ENCODE measurements around the gene TRAF3IP3. TPM values are rescaled to one million over a fixed set of nuclear protein-coding genes. Genes with fewer than 3 reads are reported as not detected.

TRAF3IP3 gene
- total RNA-seq, 1 donor: not detected

DNA sequence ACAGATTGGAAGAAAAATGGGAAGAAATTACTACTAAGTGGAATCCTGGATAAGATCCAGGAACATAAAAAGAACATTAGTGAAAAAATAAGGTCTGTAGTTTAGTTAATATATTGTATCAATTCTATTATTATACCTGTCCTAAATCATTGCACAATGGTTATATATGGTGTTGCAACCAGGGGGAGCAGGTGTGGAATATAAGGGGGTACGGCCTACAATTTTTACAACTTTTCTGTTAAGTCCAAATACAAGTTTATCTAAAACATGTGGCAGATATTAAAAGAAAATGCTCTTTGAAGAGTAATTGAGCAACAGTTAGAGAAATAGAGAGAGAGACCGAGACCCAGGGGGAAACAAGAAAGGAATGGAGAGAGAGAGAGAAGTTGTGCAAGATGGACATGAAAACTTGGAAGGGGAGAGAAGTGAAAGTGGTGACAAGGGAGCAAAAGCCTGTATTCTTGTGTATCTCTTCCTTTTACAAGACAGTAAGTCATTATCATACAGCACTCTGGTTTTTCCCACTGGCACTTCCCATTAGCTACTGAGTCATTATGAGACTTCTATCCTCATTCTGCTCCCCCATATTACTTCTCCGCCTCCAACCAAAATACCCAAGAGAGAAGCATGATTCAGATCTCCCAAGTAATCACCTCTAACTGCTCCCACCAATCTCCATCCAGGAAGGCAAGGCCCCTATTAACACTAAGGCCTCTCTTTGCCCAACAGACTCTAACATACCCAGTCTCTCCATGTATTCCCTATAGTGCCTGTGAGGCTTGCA, 22.3 kb upstream of the TRAF3IP3 start:
- TF ChIP-seq, protein P1, sequence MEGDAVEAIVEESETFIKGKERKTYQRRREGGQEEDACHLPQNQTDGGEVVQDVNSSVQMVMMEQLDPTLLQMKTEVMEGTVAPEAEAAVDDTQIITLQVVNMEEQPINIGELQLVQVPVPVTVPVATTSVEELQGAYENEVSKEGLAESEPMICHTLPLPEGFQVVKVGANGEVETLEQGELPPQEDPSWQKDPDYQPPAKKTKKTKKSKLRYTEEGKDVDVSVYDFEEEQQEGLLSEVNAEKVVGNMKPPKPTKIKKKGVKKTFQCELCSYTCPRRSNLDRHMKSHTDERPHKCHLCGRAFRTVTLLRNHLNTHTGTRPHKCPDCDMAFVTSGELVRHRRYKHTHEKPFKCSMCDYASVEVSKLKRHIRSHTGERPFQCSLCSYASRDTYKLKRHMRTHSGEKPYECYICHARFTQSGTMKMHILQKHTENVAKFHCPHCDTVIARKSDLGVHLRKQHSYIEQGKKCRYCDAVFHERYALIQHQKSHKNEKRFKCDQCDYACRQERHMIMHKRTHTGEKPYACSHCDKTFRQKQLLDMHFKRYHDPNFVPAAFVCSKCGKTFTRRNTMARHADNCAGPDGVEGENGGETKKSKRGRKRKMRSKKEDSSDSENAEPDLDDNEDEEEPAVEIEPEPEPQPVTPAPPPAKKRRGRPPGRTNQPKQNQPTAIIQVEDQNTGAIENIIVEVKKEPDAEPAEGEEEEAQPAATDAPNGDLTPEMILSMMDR (IDR thresholded peaks at IDR 0.05; ENCODE audit: insufficient read depth, low read length): no peak
- DNase-seq (ENCODE audit: low read depth): peak; percentile 52
- no peak overlapping the region for H3K4me3 ChIP-seq (ENCODE audit: low read depth, low read length)

DNA sequence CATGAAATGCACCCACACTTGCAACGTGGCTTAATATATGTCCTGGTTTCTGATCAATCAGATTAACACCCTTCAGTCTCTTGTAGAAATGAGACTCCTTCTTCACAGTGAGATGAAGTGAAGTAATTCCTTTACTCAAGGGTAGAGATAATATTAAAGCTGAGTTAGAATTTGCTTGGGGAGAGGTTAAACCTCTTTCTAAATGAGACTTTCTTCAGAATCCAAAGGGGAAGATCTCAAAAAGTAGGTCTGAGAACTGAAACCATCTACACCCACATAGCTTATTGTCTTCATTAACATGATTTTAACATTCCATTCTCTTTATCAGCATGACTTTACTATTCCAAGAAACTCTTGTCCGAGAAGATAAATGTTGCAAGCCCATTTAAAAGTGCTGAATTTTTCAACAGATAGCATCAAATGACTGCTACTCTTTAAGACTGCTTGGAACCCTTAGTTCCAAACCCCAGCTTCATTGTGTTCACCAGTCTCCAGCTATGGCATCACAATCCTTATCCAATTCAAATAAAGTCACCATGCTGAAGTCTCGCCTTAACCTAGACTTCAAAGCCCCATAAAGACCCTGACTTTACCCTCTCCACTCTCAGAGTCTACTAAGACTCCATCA, 19.2 kb upstream of the TRAF3IP3 start:
- TF ChIP-seq, protein P1 (IDR thresholded peaks at IDR 0.05; ENCODE audit: insufficient read depth, low read length): no peak
- peak; percentile 23 for DNase-seq (ENCODE audit: low read depth)
- H3K4me3 ChIP-seq (ENCODE audit: low read depth, low read length): no peak overlapping the region

DNA sequence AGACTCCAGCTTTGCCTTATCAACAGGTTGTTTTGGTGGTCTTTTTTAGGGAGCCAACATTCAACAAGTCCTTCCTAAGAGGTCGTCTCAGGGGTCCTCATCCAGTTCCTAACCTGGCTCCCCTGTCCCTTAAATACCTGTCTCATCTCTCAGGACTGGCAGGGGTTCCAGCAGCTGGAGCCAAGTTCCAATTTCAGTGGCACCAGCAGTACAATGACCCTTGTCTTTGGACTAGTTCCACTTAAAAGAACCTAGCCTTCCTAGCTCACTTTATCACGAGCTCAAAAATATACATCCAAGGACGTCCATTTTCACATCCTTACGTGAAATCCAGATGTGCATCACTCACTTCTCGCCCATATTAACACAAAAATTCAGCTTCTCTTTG, 18.7 kb upstream of the TRAF3IP3 start:
- TF ChIP-seq, protein P1 (IDR thresholded peaks at IDR 0.05; ENCODE audit: insufficient read depth, low read length): no peak
- H3K4me3 ChIP-seq (ENCODE audit: low read depth, low read length): no peak overlapping the region
- DNase-seq (ENCODE audit: low read depth): no peak

DNA sequence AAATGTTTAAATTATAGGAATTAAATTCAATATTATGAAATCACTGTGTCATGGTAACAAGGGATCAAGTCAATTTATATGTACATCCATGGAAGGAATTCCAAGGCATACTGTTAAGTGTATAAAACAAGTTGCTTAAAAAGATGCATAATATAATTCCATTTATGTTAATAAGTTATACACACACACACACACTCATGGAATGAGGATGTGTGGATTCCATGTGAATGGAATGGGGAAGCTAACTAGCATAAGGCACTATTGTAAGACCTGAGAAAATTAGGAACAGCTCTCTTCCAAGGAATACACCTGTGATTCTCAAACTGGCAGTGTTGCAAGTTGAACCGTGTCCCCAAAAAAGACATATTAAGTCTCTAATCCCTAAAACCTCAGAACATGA, 17.6 kb upstream of the TRAF3IP3 start:
- DNase-seq (ENCODE audit: low read depth): no peak
- TF ChIP-seq, protein P1 (IDR thresholded peaks at IDR 0.05; ENCODE audit: insufficient read depth, low read length): no peak
- H3K4me3 ChIP-seq (ENCODE audit: low read depth, low read length): no peak overlapping the region

DNA sequence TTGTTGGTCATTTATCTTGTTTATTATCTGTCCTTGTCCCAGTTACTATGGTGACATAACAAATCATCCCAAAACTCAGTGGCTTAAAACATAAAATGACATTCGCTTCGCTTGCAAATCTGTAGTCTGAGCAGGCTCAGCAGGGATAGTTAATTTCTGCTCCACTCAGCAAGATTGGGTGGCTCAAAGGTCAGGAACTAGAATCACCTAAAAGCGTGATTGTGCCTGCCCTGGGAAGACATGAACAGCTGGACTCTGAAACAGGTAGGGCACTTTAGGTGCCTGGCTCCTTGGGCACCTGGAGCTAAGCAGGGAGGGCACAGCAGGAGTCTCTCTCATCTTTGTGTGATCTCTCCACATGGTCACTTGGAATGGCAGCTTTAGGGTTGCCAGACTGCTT, 14.7 kb upstream of the TRAF3IP3 start:
- H3K4me3 ChIP-seq (ENCODE audit: low read depth, low read length): no peak overlapping the region
- TF ChIP-seq, protein P1 (IDR thresholded peaks at IDR 0.05; ENCODE audit: insufficient read depth, low read length): no peak
- no peak for DNase-seq (ENCODE audit: low read depth)

DNA sequence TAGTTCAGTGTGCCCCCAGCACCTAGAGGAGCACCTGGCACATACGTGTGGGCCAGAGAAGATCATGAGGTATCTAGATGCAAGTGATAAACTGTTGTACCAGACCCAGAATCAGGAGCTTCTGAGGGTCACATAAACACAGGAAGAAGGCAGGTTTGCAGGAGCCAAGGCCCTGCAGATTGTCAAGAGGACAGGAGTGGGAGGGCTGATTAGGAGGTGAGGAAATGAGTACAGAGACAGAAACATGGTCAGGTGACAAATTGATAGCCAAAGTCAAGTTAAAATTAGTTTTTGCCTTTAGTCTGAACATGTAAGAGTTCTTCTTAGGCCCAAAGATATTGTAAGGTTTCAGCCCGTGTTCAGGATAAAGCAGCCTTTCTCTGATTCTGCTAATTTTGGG, 14.0 kb upstream of the TRAF3IP3 start:
- H3K4me3 ChIP-seq (ENCODE audit: low read depth, low read length): peak overlapping the region; percentile 29
- no peak for DNase-seq (ENCODE audit: low read depth)

More for the DNA sequence above, 14.0 kb upstream of the TRAF3IP3 start:
- TF ChIP-seq, protein P1 (IDR thresholded peaks at IDR 0.05; ENCODE audit: insufficient read depth, low read length): no peak
